Neural progenitor cell (in vitro differentiated cells): ENCODE results near the gene SYT1.

Experiments used
- CTCF ChIP-seq: fragments of 200-600 bp; sonication (generic); IDR thresholded peaks from 2 replicates; pipeline ENCODE4 v1.5.1; 2017; ENCODE audit warnings: antibody characterized with exemption, mild to moderate bottlenecking
- EZH2phosphoT487 ChIP-seq: fragments of 200-600 bp; sonication (generic); IDR thresholded peaks from 2 replicates; pipeline ENCODE4 v1.6.1; 2017; ENCODE audit warnings: antibody characterized with exemption

GRCh38 chr12:79374545-79374944 is 510.0 kb downstream of the SYT1 start:
- TF ChIP-seq CTCF, result no peak
- no peak for TF ChIP-seq EZH2phosphoT487
